Sigmoid colon (tissue), 7 donors: ENCODE data around the gene SCFD1. TPM values are rescaled to one million over a fixed set of nuclear protein-coding genes. Genes with fewer than 3 reads are reported as not detected.

Experiments used
- DNase-seq: peaks from one replicate; pipeline ENCODE4 v3.0.0-alpha.2; 2019
- H3K27ac ChIP-seq, 4 donors: fragments of 200-600 bp; sonication (generic); one replicate each; pipeline ENCODE4 v1.5.1; 2016 to 2019; ENCODE audit warnings: mild to moderate bottlenecking in 1 of 4
- H3K27me3 ChIP-seq, 3 donors: fragments of 200-600 bp; sonication (generic); one replicate each; pipeline ENCODE4 v1.5.1; 2019; ENCODE audit warnings: mild to moderate bottlenecking in 1 of 3
- H3K36me3 ChIP-seq, 4 donors: fragments of 200-600 bp; sonication (generic); one replicate each; pipeline ENCODE4 v1.5.1; 2016 to 2019
- H3K4me1 ChIP-seq, 4 donors: fragments of 200-600 bp; sonication (generic); one replicate each; pipeline ENCODE4 v1.5.1; 2017 to 2019
- H3K4me3 ChIP-seq, 4 donors: fragments of 200-600 bp; sonication (generic); one replicate each; pipeline ENCODE4 v1.5.1; 2017 to 2019; ENCODE audit warnings: mild to moderate bottlenecking in 2 of 4, moderate library complexity in 1 of 4
- H3K9me3 ChIP-seq, 4 donors: fragments of 200-600 bp in 3 of 4; sonication (generic) in 3 of 4; one replicate each; pipeline versions ENCODE4 v1.5.1 to v1.6.1; 2013 to 2019
- EP300 ChIP-seq, 4 donors: sonication (generic); formaldehyde crosslinking; IDR thresholded peaks; one replicate each; pipeline ENCODE4 v1.6.1; 2017; ENCODE audit warnings: antibody characterized with exemption in 4 of 4
- POLR2A ChIP-seq, 2 donors: fragments of 450-650 bp; IDR thresholded peaks; one replicate each; pipeline ENCODE4 v1.6.1; 2016; ENCODE audit warnings: antibody characterized with exemption in 2 of 2, mild to moderate bottlenecking in 2 of 2, moderate library complexity in 2 of 2
- POLR2AphosphoS5 ChIP-seq, 4 donors: sonication (generic); formaldehyde crosslinking; IDR thresholded peaks; one replicate each; pipeline ENCODE4 v1.6.1; 2017; ENCODE audit warnings: antibody characterized with exemption in 4 of 4
- WGBS, 2 donors: extraction: QIAGEN DNeasy Blood & Tissue Kit; methylation state at CpG; one replicate each; pipeline ENCODE4 v1.1.7; 2013; 5-methylcytosine and 5-hydroxymethylcytosine counted together
- intact Hi-C: fragments of 100-400 bp; cut with DNase I; formaldehyde crosslinking; loops from one replicate; pipeline ENCODE4 v1.15.1; 2023
- polyA plus RNA-seq, 3 donors: library from polyadenylated mRNA; stranded (reverse); fragments of 200-250 nt; gene quantifications; one replicate each; pipeline ENCODE4 v1.2.3, GENCODE V29; 2013
- total RNA-seq, 4 donors: library from RNA; depleted of rRNA; stranded (reverse); fragments of >200 nt; gene quantifications; one replicate each; pipeline ENCODE4 v1.1.0, GENCODE V29; 2016
- TF ChIP-seq, protein P1 (sequence below), 4 experiments: fragments of 450-650 bp in 3 of 4; fragments of 200-600 bp in 1 of 4; IDR thresholded peaks; one replicate each; pipeline ENCODE4 v1.5.1; 2016 to 2019; ENCODE audit warnings: antibody characterized with exemption in 4 of 4, mild to moderate bottlenecking in 3 of 4, moderate library complexity in 2 of 4
- donor health status: healthy with polysubstance abuse.
- donor health status: Bipolar disorder and iron deficiency.
- donor health status: healthy.

SCFD1 gene
- total and polyA plus RNA-seq, 7 donors, result 36.1 to 86.1 (median 60.7) TPM

GRCh38 chr14:30648471-30648870 is 26.4 kb downstream of the SCFD1 start:
- TF ChIP-seq, protein P1, sequence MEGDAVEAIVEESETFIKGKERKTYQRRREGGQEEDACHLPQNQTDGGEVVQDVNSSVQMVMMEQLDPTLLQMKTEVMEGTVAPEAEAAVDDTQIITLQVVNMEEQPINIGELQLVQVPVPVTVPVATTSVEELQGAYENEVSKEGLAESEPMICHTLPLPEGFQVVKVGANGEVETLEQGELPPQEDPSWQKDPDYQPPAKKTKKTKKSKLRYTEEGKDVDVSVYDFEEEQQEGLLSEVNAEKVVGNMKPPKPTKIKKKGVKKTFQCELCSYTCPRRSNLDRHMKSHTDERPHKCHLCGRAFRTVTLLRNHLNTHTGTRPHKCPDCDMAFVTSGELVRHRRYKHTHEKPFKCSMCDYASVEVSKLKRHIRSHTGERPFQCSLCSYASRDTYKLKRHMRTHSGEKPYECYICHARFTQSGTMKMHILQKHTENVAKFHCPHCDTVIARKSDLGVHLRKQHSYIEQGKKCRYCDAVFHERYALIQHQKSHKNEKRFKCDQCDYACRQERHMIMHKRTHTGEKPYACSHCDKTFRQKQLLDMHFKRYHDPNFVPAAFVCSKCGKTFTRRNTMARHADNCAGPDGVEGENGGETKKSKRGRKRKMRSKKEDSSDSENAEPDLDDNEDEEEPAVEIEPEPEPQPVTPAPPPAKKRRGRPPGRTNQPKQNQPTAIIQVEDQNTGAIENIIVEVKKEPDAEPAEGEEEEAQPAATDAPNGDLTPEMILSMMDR (IDR thresholded peaks at IDR 0.05), result no peak
- TF ChIP-seq POLR2A (IDR thresholded peaks at IDR 0.05) (no peak), POLR2AphosphoS5 (IDR thresholded peaks at IDR 0.05) (no peak), EP300 (IDR thresholded peaks at IDR 0.05) (no peak)
- WGBS, 2 donors, result 96 to 98% methylated on average over 2 of the region's 2 CpGs
- intact Hi-C loops, result no loop called here

DNA sequence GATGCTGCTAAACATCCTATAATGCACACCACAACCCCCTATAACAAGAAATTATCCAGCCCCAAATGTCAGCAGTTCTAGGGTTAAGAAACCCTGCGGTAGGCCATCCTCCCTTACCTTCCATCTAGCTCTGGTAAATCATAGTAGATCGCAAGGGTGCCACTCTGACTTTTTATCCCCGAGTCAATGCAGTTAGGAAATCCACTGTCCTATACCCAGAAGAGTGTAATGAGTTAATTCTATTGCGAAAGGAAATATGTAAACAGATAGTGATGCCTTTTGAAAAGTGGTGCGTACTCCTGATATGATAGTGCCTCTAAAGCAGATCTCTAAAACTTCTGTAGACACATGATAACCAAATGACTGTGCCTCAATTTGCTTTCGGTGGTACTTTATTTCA is 29.8 kb downstream of the SCFD1 start:
- H3K27me3 ChIP-seq, result no peaks in the 10 kb centered on the region
- 85 to 95% methylated on average over 6 of the region's 6 CpGs for WGBS, 2 donors
- peaks cover 0 to 74% (median 11%) of the 10 kb centered on the region in 4 donors for H3K36me3 ChIP-seq
- TF ChIP-seq POLR2AphosphoS5 (IDR thresholded peaks at IDR 0.05) (no peak), EP300 (IDR thresholded peaks at IDR 0.05) (no peak), POLR2A (IDR thresholded peaks at IDR 0.05) (no peak)
- TF ChIP-seq, protein P1 (IDR thresholded peaks at IDR 0.05), result no peak
- intact Hi-C loops, result no loop called here
- H3K27ac ChIP-seq, result no peak overlapping the region
- no peak overlapping the region for H3K4me3 ChIP-seq
- H3K4me1 ChIP-seq, result no peaks in the 10 kb centered on the region
- no peak for DNase-seq
- H3K9me3 ChIP-seq, result no peaks in the 10 kb centered on the region

More at GRCh38 chr14:30648471-30648870, 26.4 kb downstream of the SCFD1 start:
- no peaks in the 10 kb centered on the region for H3K4me1 ChIP-seq
- no peak for DNase-seq
- H3K4me3 ChIP-seq, result no peak overlapping the region
- no peak overlapping the region for H3K27ac ChIP-seq
- no peaks in the 10 kb centered on the region for H3K9me3 ChIP-seq
- no peaks in the 10 kb centered on the region for H3K27me3 ChIP-seq
- peaks cover 0 to 81% (median 12%) of the 10 kb centered on the region in 4 donors for H3K36me3 ChIP-seq

DNA sequence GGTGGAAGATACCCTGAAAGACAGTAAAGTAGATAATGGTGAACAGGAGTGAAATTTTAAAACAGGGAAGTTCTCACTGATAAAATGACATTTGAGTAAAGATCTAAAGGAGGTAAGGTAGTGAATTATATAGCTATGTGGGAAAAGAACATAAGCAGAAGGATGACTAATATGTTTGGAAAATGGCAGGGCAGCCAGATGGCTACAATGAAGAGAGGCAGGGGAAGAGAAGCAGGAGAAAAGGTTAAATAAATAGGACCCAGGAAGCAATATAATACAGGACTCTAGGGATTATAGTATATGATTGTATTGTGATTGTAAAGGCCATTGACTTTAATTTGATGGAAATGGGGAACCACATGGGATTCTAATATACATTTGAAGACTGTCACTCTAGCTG is 33.0 kb downstream of the SCFD1 start:
- Histone ChIP-seq H3K36me3 (peaks cover 0 to 77% (median 14%) of the 10 kb centered on the region in 4 donors), H3K27ac (no peak overlapping the region), H3K27me3 (no peaks in the 10 kb centered on the region), H3K4me1 (no peaks in the 10 kb centered on the region), H3K4me3 (no peak overlapping the region), H3K9me3 (no peaks in the 10 kb centered on the region)
- DNase-seq, result no peak
- TF ChIP-seq EP300 (IDR thresholded peaks at IDR 0.05) (no peak), POLR2A (IDR thresholded peaks at IDR 0.05) (no peak), POLR2AphosphoS5 (IDR thresholded peaks at IDR 0.05) (no peak)
- TF ChIP-seq, protein P1 (IDR thresholded peaks at IDR 0.05), result no peak
- intact Hi-C loops, result no loop called here

GRCh38 chr14:30655658-30656057 is 33.5 kb downstream of the SCFD1 start:
- Histone ChIP-seq H3K27me3 (no peaks in the 10 kb centered on the region), H3K9me3 (no peaks in the 10 kb centered on the region), H3K4me3 (no peak overlapping the region), H3K4me1 (no peaks in the 10 kb centered on the region), H3K36me3 (peaks cover 0 to 77% (median 14%) of the 10 kb centered on the region in 4 donors), H3K27ac (no peak overlapping the region)
- intact Hi-C loops, result no loop called here
- 79 to 95% methylated on average over 3 of the region's 3 CpGs for WGBS, 2 donors
- TF ChIP-seq POLR2A (IDR thresholded peaks at IDR 0.05) (no peak), EP300 (IDR thresholded peaks at IDR 0.05) (no peak)
- DNase-seq, result no peak

DNA sequence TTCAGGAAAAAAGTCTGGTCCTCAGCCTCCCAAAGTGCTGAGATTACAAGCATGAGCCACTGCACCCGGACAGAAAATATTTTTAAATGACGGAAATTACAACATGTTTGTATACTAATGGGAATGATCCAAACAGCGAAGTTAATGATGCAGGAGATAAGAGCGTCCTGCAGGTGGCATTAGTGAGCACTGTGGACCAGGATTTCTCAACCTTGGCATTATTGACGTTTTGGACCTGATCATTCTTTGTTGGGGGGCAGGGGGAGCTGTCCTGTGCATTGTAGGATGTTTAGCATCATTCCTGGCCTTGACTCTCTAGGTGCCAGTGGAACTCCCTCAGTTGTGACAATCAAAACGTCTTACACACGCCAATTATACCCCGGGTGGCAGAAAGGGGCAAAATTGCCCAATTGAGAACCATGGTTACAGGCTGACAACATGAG is 34.1 kb downstream of the SCFD1 start:
- 51 to 65% methylated on average over 8 of the region's 8 CpGs for WGBS, 2 donors
- TF ChIP-seq, protein P1 (IDR thresholded peaks at IDR 0.05), result peak in 3 of 4 experiments; percentile 36 to 66 (median 43)
- TF ChIP-seq POLR2AphosphoS5 (IDR thresholded peaks at IDR 0.05), result no peak
- H3K4me1 ChIP-seq, result no peaks in the 10 kb centered on the region
- no peak for DNase-seq
- H3K36me3 ChIP-seq, result peaks cover 0 to 77% (median 14%) of the 10 kb centered on the region in 4 donors
- H3K27me3 ChIP-seq, result no peaks in the 10 kb centered on the region
- H3K9me3 ChIP-seq, result no peaks in the 10 kb centered on the region
- no peak overlapping the region for H3K4me3 ChIP-seq
- intact Hi-C loops, result no loop called here
- H3K27ac ChIP-seq, result peak overlapping the region in 1 of 4 donors; percentile 15
